VCaP (cell line): Measurements from ENCODE around the gene ST6GALNAC5.

Experiments used
- H3K27ac ChIP-seq: fragments of 450-650 bp; 2 replicates; pipeline ENCODE4 v1.5.1; 2017
- CTCF ChIP-seq: fragments of 450-650 bp; conservative IDR thresholded peaks from 2 replicates; pipeline ENCODE4 v1.5.1; 2017; ENCODE audit warnings: mild to moderate bottlenecking, moderate library complexity

The ST6GALNAC5 gene

GRCh38 chr1:76939817-76940216, 72.5 kb downstream of the ST6GALNAC5 start:
- no peak for TF ChIP-seq CTCF
- H3K27ac ChIP-seq: no peak overlapping the region

- no peak for TF ChIP-seq CTCF
- H3K27ac ChIP-seq: no peak overlapping the region
These were observed 73.5 kb downstream of the ST6GALNAC5 start for GRCh38 chr1:76940571-76941335.

- H3K27ac ChIP-seq: no peak overlapping the region
- TF ChIP-seq CTCF: no peak
These were observed 75.3 kb downstream of the ST6GALNAC5 start for GRCh38 chr1:76942549-76942948.

- H3K27ac ChIP-seq: no peak overlapping the region
These were observed 77.7 kb downstream of the ST6GALNAC5 start for GRCh38 chr1:76944942-76945341.

GRCh38 chr1:76948846-76949245, 81.6 kb downstream of the ST6GALNAC5 start:
- no peak for TF ChIP-seq CTCF
- no peak overlapping the region for H3K27ac ChIP-seq

More at GRCh38 chr1:76944942-76945341, 77.7 kb downstream of the ST6GALNAC5 start:
- TF ChIP-seq CTCF: no peak

GRCh38 chr1:76949503-76949902, 82.2 kb downstream of the ST6GALNAC5 start:
- no peak overlapping the region for H3K27ac ChIP-seq
- TF ChIP-seq CTCF: no peak

- H3K27ac ChIP-seq: no peak overlapping the region
- TF ChIP-seq CTCF: no peak
These were observed 83.0 kb downstream of the ST6GALNAC5 start for GRCh38 chr1:76950306-76950705.
